Glutamatergic neuron (in vitro differentiated cells): ENCODE measurements around the gene TMC3. TPM values are rescaled to one million over a fixed set of nuclear protein-coding genes. Genes with fewer than 3 reads are reported as not detected.
A peak's percentile ranks its signal among the peaks of the same experiment; 100 is the strongest.

ENCODE experiments used
- DNase-seq: peaks from one replicate; pipeline ENCODE4 v3.0.0; 2022
- H3K27ac Mint-ChIP-seq: one replicate; pipeline ENCODE4 v1.8.0; 2020; ENCODE audit warnings: mild to moderate bottlenecking, mixed read lengths, inconsistent platforms; ENCODE audit not compliant: unreplicated experiment
- H3K27me3 Mint-ChIP-seq: one replicate; pipeline ENCODE4 v1.8.0; 2020; ENCODE audit warnings: mild to moderate bottlenecking, moderate library complexity, mixed read lengths, inconsistent platforms; ENCODE audit not compliant: unreplicated experiment
- H3K36me3 Mint-ChIP-seq: one replicate; pipeline ENCODE4 v1.8.0; 2020; ENCODE audit warnings: mild to moderate bottlenecking, mixed read lengths, inconsistent platforms; ENCODE audit not compliant: unreplicated experiment
- H3K4me1 Mint-ChIP-seq: one replicate; pipeline ENCODE4 v1.8.0; 2020; ENCODE audit warnings: mild to moderate bottlenecking, low read depth, mixed read lengths, inconsistent platforms; ENCODE audit not compliant: unreplicated experiment
- H3K4me3 Mint-ChIP-seq: one replicate; pipeline ENCODE4 v1.8.0; 2020; ENCODE audit warnings: mild to moderate bottlenecking, mixed read lengths, inconsistent platforms; ENCODE audit not compliant: unreplicated experiment
- H3K9me3 Mint-ChIP-seq: one replicate; pipeline ENCODE4 v1.8.0; 2020; ENCODE audit warnings: mild to moderate bottlenecking, moderate library complexity, mixed read lengths, inconsistent platforms; ENCODE audit not compliant: unreplicated experiment
- CTCF ChIP-seq: fragments of 200-600 bp; sonication (generic); IDR thresholded peaks from one replicate; pipeline ENCODE4 v1.5.0; 2021; ENCODE audit not compliant: partially characterized antibody, unreplicated experiment
- total RNA-seq: library from RNA; stranded (reverse); fragmentation: NEBNext Ultra II Directional; extraction: Animal tissue kit (Norgen Biotek cat#: 25700); gene quantifications from one replicate; pipeline ENCODE4 v1.2.1, GENCODE V29; 2021; ENCODE audit not compliant: unreplicated experiment

Gene TMC3
- total RNA-seq, 1 donor from 2014 or later: not detected

DNA sequence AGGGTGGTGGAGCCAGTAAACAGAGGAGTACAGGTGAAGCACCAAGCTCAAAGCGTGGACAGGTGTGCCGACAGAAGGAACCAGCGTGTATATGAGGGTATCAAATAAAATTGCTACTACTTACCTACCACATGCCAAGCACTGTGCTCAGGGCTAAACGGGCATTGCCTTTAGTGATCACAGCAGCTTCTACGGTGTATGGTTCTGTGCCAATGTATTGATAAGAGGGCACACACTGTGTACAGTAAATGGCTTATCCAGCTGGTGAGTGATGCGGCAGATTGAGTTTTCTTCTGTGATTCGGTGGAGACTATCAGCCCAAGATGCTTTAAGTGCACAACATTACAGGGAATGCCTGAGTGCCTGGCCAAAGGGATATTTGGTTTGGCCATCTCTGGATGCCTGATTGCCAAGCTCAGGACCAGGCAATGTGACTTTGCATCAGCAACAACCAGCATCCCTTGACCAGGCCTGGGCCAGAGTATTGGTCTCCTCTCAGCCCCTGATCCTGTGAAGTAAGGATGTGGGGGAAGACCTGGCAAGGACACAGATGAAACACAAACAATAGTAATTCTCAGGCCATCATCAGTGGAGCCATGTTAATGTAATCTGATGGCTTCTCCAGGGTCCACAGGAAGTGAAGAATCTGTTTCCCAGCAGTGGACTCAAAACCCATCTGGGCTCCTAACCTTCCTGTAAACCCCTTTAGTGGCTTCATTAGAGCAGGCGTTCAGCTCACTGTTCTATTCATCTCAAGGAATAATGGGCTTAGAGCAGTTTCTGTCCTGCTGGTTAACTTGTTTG, 64.2 kb downstream of the TMC3 start:
- H3K36me3 Mint-ChIP-seq: no peaks in the 10 kb centered on the region
- DNase-seq: no peak
- no peaks in the 10 kb centered on the region for H3K4me1 Mint-ChIP-seq
- H3K4me3 Mint-ChIP-seq: no peak overlapping the region
- TF ChIP-seq CTCF: no peak
- H3K27me3 Mint-ChIP-seq: no peaks in the 10 kb centered on the region
- H3K27ac Mint-ChIP-seq: peak overlapping the region; percentile 8
- peaks cover 1% of the 10 kb centered on the region for H3K9me3 Mint-ChIP-seq

DNA sequence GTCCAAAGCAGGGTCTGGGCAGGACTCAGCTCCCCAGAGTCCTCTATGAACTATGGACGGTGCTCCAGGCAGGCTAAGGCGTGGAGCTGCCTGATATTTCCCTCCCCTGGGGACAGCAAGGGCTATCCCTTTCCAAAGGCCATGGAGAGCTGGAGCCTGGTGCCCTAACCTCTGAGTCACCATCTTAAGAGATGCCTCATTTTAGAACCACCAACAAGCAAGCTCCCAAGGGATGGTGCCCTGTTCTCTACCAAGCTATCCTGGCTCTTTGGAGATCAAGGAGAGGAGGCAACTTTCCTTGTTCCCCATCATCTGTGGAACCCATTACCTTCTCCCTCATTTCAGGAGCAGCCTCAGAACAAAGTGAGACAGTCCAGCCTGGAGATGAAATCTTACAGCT, 65.8 kb downstream of the TMC3 start:
- Mint-ChIP-seq H3K36me3 (no peaks in the 10 kb centered on the region), H3K4me1 (peaks cover 8% of the 10 kb centered on the region), H3K27me3 (peaks cover 2% of the 10 kb centered on the region), H3K9me3 (peaks cover 2% of the 10 kb centered on the region), H3K4me3 (no peak overlapping the region), H3K27ac (no peak overlapping the region)
- no peak for DNase-seq
- no peak for TF ChIP-seq CTCF

DNA sequence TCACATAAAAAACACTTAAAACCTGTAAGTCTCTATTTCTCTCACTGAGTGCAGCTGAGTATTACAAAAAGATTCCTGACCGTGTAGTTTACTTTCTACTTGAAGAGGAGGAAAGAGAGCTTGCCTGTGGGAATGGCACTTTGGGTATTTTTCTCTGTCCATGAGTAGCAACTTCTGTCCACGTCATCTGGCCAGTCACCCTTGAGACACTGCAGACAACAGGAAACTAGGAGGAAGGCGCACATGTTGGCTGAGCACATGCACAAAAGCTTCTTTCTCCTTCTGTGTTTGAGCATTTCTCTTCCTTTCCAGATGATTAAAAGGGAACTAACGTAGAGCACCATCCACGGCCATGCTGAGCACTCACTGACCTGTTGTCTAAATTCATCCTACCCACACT, 69.8 kb downstream of the TMC3 start:
- H3K27me3 Mint-ChIP-seq: peaks cover 2% of the 10 kb centered on the region
- no peak overlapping the region for H3K4me3 Mint-ChIP-seq

GRCh38 chr15:81303244-81304225, 70.5 kb downstream of the TMC3 start:
- peaks cover 8% of the 10 kb centered on the region for H3K4me1 Mint-ChIP-seq
- H3K27me3 Mint-ChIP-seq: peaks cover 2% of the 10 kb centered on the region
- no peak overlapping the region for H3K27ac Mint-ChIP-seq
- no peak overlapping the region for H3K4me3 Mint-ChIP-seq
- no peak for TF ChIP-seq CTCF
- no peak for DNase-seq
- H3K9me3 Mint-ChIP-seq: peaks cover 2% of the 10 kb centered on the region
- H3K36me3 Mint-ChIP-seq: no peaks in the 10 kb centered on the region

More for the DNA sequence above, 69.8 kb downstream of the TMC3 start:
- no peak overlapping the region for H3K27ac Mint-ChIP-seq
- no peak for TF ChIP-seq CTCF
- H3K4me1 Mint-ChIP-seq: peaks cover 8% of the 10 kb centered on the region
- no peaks in the 10 kb centered on the region for H3K36me3 Mint-ChIP-seq
- no peak for DNase-seq
- peaks cover 2% of the 10 kb centered on the region for H3K9me3 Mint-ChIP-seq
